GM18502 (cell line): ENCODE data around the gene NT5C3A.

Source experiments
- ATAC-seq: cut with Tn5 transposase; IDR thresholded peaks from one replicate; pipeline ENCODE4 v1.9.1; 2021; ENCODE audit warnings: mild to moderate bottlenecking; ENCODE audit not compliant: unreplicated experiment, poor library complexity

Gene NT5C3A

DNA sequence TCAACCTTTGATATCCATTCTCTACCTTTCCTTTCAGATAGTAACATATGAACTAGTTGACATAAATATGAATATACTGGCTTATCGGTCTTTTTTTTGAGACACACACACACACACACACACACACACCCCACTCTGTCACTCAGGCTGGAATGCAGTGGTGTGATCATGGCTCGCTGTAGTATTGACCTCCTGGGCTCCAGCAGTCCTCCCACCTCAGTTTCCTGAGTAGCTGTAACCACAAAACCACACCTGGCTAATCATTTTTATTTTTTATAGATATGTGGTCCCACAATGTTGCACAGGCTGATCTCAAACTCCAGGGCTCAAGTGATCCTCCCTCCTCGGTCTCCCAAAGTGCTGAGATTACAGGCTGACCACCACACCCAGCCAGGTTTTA lies 14.2 kb upstream of the NT5C3A start:
- no peak for ATAC-seq

GRCh38 chr7:33075818-33076518 lies 13.4 kb upstream of the NT5C3A start:
- no peak for ATAC-seq

GRCh38 chr7:33073243-33073642 lies 10.7 kb upstream of the NT5C3A start:
- ATAC-seq, result no peak

GRCh38 chr7:33072471-33072870 lies 9.9 kb upstream of the NT5C3A start:
- no peak for ATAC-seq

- no peak for ATAC-seq
Measured at GRCh38 chr7:33070831-33071230, 8.3 kb upstream of the NT5C3A start.

DNA sequence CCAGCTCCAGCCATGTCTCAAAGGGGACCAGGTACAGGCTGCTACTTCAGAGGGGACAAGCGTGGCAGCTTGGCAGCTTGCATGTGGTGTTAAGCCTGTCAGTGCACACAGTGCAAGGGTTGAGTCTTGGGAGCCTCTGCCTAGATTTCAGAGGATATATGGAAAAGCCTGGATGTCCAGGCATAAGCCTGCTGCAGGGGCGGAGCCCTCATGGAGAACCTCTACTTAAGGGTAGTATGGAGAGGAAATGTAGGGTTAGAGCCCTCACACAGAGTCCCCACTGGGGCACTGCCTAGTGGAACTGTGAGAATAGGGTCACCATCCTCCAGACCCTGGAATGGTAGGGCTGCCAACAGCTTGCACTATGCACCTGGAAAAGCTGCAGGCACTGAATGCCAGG lies 7.7 kb upstream of the NT5C3A start:
- ATAC-seq, result no peak

DNA sequence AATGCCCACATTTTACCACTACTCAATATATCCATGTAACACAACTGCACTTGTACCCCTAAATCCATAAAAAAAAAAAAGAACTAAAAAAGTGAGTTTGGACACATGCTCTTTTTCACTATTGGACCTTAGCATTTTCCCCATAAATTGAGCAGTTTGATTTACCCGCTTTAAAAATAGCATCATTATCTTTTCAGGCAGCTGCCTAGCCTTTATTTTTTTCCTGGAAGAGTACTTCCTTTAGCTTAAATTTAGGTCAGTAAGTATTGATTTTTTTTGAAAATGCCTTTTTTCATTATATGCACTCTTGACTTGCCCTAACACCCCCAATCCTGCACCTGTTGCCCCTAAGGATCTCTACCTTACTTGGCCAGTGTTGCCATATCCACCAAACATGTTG lies 5.3 kb upstream of the NT5C3A start:
- no peak for ATAC-seq

DNA sequence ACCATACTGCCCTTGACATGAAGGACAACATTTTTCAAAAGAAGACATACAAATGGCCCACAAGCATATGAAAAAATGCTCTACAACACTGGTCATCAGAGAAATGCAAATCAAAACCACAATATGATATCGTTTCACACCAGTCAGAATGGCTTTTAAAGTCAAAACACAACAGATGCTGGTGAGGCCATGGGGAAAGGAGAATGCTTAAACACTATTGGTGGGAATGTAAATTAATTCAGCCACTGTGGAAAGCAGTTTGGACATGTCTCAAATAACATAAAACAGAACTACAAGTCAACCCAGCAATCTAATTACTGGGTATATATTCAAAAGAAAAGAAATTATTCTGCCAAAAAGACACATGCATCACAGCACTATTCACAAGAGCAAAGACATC lies 4.2 kb upstream of the NT5C3A start:
- no peak for ATAC-seq

- no peak for ATAC-seq
Measured at GRCh38 chr7:33065981-33066380, 3.4 kb upstream of the NT5C3A start.

- ATAC-seq, result peak; percentile 97
Measured at GRCh38 chr7:33062782-33063443, 337 bp upstream of the NT5C3A start.

DNA sequence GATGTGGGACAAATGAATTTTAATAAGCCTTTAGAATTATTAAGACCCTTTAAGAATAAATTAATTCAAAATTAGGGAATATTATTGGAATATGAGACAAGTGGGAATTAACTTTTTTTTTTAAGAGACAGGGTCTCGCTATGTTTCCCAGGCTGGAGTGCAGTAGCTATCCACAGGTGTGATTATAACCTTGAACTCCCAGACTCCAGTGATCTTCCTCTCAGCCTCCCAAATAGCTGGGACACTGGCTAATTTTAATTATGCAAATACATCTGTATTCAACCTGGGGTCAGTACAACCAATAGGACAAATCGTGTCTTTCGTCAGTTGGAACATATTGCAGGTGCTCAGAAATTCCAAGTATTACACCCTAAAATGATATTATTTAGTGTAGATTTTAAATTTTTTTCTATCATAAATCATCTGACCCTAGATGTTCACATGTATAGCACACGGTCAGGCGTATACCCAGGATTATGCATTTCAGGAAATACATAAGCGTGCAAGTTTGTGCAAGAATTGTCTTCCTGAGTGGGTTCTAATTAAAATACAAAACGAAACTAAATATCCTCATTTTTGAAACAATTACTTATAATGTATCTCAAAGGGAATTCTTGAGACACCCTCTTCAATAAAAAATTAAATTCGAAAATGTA lies 1.2 kb downstream of the NT5C3A start:
- no peak for ATAC-seq

DNA sequence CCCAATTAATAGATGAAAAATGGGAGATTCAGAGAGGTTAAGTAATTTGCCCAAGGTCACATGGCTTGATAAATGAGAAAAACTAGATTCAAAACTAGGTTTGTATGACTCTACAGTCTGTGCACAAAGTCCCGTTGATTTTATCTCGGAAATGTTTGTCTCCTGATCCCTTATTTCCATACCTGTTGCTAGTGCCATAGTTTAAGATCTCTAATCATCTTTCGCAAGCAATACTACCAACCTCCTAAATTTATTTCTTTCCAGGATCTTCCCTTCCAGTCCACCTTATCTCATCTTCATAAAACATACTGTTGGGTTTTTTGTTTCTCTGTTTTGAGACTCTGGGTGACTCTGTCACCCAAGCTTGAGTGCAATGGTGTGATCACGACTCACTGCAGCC lies 2.9 kb downstream of the NT5C3A start:
- ATAC-seq, result no peak

DNA sequence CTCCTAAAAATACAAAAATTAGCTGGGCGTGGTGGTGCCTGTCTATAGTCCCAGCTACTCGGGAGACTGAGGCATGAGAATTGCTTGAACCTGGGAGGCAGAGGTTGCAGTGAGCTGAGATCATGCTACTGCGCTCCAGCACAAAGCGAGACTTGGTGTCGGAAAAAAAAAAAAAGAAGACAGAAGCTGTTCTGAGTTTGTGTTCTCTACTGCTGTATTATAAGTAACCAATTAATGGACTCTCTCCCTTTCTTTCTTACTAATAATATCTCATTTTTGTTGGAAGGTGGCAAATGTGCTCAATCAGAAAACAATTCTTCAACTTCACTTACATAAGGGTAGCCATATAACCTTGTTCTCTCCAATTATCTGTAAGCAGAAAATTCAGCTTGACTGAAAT lies 7.4 kb downstream of the NT5C3A start:
- no peak for ATAC-seq

DNA sequence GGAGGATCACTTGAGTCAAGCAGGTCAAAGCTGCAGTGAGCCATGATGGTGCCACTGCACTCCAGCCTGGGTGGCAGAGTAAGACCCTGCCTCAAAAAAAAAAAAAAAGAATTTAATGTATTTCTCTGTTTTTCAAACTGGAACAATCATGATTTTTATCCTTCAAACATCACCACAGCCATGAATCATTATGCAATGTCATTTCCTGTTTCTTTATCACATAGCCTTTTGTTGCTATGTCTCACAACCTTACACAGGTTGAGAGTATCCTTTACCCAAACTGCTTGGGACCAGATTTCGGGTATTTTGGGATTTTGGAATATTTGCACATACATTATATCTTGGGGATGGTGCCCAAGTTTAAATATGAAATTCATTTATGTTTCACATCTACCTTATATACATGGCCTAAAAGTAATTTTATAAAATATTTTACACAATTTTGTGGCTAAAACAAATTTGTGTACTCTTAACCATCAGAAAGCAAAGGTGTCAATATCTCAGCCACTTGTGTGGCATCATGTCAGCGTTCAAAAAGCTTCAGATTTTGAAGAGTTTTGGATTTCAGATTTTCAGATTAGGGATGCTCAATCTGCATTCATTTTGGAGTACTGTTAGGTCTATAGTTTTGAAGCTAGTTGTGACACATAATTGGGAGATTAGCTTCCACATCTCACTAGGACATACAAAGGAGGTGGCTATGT lies 8.2 kb downstream of the NT5C3A start:
- ATAC-seq, result no peak

GRCh38 chr7:33053721-33054120 lies 8.9 kb downstream of the NT5C3A start:
- no peak for ATAC-seq

- ATAC-seq, result peak; percentile 49
Measured at GRCh38 chr7:33050535-33051318, 11.8 kb downstream of the NT5C3A start.

GRCh38 chr7:33048704-33049103 lies 13.9 kb downstream of the NT5C3A start:
- no peak for ATAC-seq

DNA sequence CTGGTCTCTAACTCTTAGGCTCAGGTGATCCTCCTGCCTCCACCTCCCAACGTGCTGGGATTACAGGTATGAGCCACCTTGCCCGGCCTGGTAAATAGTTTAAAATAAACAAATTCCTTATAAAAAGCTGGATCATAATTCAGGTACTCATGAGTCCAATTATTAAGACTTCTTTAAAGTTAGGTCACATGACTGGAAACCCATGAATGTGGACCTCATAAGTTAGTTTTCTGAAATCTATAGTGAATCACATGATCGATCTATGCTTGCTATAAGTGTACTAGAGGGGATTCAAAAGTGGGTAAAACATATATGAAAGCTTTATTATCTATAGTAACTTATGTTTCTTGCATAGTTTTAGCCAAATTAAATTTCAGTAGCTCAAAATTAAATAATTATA lies 14.3 kb downstream of the NT5C3A start:
- no peak for ATAC-seq

- peak; percentile 42 for ATAC-seq
Measured at GRCh38 chr7:33044986-33045385, 17.6 kb downstream of the NT5C3A start.

DNA sequence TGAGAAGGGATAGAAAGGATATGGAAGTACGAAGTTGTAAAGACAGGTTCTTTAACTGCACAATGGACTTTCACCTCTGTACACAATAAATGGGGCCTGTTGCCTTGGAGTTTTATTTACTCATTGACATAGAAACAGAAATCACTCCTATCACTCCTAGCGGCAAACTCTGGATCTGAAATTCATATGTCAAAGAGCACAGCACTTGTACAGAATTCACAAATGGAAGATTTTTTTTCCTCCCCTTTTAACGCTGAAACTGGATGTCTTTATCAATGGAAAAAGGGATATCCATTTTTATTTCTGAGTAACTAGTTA lies 18.2 kb downstream of the NT5C3A start:
- no peak for ATAC-seq
